ENCODE results near the gene PPP1R37.

PPP1R37 gene

DNA sequence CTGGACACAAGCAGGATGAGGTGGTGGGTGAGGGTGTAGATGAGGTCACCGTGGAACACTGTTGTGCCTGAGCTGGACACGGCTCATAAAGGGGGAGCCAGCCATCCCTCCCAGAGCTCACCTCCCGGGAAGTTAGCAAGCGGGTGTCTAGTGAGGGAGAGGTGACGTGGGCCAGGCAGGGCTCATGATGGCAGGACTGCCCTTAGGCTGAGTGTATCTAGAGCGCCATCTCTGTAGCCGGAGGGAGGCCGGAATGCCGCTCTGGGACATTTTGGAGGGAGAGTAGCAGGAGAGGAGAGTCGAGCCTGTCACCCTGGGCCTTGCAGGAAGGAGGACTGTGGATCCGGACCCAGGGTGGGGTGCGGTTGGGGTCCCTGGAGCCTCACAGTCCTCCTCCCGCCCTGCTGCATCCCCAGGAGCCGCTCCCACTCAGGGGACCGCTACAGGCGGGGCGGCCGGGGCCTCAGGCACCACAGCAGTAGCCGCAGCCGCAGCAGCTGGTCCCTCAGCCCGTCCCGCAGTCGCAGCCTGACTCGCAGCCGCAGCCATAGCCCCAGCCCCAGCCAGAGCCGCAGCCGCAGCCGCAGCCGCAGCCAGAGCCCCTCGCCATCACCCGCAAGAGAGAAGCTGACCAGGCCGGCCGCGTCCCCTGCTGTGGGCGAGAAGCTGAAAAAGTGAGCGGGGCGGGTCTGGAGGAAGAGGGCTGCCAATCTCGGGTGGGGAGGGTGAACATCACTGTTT is 25.9 kb upstream of the PPP1R37 start:
- TF ChIP-seq, protein P1, sequence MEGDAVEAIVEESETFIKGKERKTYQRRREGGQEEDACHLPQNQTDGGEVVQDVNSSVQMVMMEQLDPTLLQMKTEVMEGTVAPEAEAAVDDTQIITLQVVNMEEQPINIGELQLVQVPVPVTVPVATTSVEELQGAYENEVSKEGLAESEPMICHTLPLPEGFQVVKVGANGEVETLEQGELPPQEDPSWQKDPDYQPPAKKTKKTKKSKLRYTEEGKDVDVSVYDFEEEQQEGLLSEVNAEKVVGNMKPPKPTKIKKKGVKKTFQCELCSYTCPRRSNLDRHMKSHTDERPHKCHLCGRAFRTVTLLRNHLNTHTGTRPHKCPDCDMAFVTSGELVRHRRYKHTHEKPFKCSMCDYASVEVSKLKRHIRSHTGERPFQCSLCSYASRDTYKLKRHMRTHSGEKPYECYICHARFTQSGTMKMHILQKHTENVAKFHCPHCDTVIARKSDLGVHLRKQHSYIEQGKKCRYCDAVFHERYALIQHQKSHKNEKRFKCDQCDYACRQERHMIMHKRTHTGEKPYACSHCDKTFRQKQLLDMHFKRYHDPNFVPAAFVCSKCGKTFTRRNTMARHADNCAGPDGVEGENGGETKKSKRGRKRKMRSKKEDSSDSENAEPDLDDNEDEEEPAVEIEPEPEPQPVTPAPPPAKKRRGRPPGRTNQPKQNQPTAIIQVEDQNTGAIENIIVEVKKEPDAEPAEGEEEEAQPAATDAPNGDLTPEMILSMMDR (IDR thresholded peaks at IDR 0.05): no peak

DNA sequence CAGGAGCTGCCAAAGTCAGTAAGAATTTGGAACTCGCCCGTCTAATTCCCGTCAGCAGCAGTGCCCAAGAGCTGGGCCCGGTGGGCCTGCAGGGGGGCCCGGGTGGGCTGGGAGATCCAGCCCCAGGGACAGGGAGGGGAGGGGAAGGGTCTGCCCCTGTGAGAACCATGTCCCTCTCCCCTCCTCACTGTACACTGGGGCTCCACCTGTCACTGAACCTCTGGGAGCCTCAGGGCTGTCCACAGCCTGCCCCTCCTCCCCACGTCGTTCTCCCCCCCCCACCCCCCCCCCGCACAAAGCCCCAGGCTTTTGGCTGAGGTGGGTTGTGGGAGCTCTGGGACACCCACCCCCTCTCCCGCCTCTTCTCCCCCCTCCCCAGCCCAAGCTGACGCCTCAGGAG is 24.9 kb upstream of the PPP1R37 start:
- TF ChIP-seq, protein P1 (IDR thresholded peaks at IDR 0.05): no peak

DNA sequence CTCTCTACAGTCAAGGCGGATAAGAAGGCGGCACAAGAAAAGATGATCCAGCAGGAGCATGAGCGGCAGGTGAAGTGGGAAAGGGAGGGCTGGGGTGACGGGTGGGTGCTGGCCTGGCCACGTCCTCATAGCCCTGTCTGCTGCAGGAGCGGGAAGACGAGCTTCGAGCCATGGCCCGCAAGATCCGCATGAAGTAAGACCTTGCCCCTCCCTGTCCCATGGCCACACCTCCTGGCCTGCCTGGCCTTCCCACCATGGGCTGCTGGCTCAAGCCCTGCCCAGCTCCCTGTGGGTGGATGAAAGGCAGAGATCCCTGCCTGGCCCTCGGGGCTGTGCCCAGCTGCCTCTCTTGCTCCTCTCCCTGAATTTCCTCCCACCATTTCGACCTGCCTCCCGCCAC is 23.9 kb upstream of the PPP1R37 start:
- TF ChIP-seq, protein P1 (IDR thresholded peaks at IDR 0.05): no peak

DNA sequence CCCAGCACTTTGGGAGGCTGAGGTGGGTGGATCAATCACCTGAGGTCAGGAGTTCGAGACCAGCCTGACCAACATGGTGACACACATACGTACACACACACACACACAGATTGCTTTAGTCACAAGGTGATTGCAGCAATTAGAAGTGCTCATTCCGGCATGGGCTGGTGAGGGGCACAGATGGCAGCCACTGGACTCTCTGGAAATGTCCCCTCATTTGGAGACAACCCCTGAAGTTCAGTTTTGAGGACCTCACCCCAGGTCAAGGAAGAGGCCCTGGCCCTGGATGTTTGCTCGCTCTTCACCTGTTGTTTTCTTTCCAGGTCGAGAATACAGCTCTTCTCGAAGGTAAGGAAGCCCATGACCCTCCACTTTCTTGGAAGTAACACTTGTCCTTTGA is 22.8 kb upstream of the PPP1R37 start:
- TF ChIP-seq, protein P1 (IDR thresholded peaks at IDR 0.05): no peak

DNA sequence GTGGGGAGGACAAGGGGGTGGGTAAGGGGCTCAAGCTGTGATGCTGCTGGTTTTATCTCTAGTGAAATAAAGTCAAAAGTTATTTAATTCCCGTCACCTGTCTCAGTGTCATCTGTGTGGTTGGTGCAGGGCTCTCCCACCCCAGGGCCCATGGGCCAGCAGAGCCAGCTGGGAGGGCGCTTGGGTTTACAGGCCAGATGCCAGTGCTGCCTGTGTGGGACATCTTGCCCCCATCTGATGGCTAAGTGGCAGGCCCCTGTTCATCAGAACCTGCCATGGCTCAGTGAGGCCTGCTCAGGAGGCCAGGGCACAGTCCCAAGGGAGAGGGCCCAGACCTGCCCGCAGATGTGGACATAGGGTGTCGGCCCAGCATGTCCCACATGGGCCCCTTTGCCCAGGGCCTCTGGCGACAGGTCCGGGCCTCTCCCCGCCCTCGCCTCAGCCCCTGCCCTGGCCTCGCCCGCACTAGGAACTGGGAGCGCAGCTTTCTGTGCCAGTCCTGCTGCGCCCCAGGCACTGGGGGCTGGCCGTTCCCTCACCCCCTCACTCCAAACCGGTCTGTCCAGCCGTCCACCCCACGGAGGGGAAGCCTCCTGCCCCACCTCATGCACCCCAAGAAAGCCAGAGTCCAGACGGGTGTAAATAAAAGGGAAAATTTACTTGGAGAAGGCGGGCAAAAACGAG is 22.0 kb upstream of the PPP1R37 start:
- TF ChIP-seq, protein P1 (IDR thresholded peaks at IDR 0.05): no peak

DNA sequence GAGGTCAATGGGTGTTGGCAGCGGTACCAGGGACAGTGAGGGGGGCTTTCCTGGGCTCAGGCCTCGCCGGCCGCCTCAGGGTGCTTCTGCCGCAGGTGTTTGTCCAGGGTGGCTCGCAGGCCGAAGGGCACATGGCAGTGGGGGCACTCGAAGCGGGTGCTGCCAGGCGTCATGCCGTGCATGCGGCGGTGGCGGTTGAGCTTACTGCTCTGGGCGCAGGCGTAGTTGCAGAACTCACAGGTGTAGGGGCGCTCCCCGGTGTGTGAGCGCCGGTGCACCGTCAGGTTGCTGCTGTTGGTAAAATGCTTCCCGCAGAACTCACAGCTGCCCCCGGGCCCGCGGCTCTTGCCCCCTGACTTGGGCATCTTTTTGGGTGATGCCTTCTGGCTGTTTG is 21.4 kb upstream of the PPP1R37 start:
- TF ChIP-seq, protein P1 (IDR thresholded peaks at IDR 0.05): no peak

GRCh38 chr19:45071969-45072790 is 20.8 kb upstream of the PPP1R37 start:
- TF ChIP-seq, protein P1 (IDR thresholded peaks at IDR 0.05): no peak
